MM.1S (cell line): ENCODE results near the gene NEXN.

Experiments used
- DNase-seq: peaks from one replicate; pipeline ENCODE4 v3.0.0-alpha.2; 2015
- H2AFZ ChIP-seq: fragments of 300-600 bp; sonication (generic); 2 replicates; pipeline ENCODE4 v1.6.0; 2016; ENCODE audit warnings: antibody characterized with exemption, low read length
- H3F3A ChIP-seq: fragments of 300-600 bp; sonication (generic); 2 replicates; pipeline ENCODE4 v1.6.1; 2016; ENCODE audit warnings: mild to moderate bottlenecking, antibody characterized with exemption, low read length, moderate library complexity, mixed read lengths; ENCODE audit not compliant: insufficient read depth
- H3K27ac ChIP-seq: fragments of 300-600 bp; sonication (generic); 2 replicates; pipeline ENCODE4 v1.5.1; 2016; ENCODE audit warnings: mild to moderate bottlenecking, low read length
- H3K27me3 ChIP-seq: fragments of 300-600 bp; sonication (generic); replicated peaks from 2 replicates; pipeline ENCODE4 v1.6.0; 2016; ENCODE audit warnings: low read length; ENCODE audit not compliant: insufficient read depth
- H3K36me3 ChIP-seq: fragments of 300-600 bp; sonication (generic); replicated peaks from 2 replicates; pipeline ENCODE4 v1.6.1; 2016; ENCODE audit warnings: mild to moderate bottlenecking, low read length, mixed read lengths; ENCODE audit not compliant: insufficient read depth
- H3K4me1 ChIP-seq: fragments of 300-600 bp; sonication (generic); 2 replicates; pipeline ENCODE4 v1.6.1; 2016; ENCODE audit warnings: low read length, mixed read lengths
- H3K4me2 ChIP-seq: fragments of 300-600 bp; sonication (generic); 2 replicates; pipeline ENCODE4 v1.6.0; 2016; ENCODE audit warnings: low read depth, low read length
- H3K4me3 ChIP-seq: fragments of 300-600 bp; sonication (generic); 2 replicates; pipeline ENCODE4 v1.5.1; 2016; ENCODE audit warnings: low read length, mixed read lengths
- H3K79me2 ChIP-seq: fragments of 300-600 bp; sonication (generic); 2 replicates; pipeline ENCODE4 v1.6.1; 2016; ENCODE audit warnings: mixed run types, low read length, mixed read lengths
- H3K9ac ChIP-seq: fragments of 300-600 bp; sonication (generic); 2 replicates; pipeline ENCODE4 v1.6.1; 2016; ENCODE audit warnings: low read length, mixed read lengths
- H3K9me2 ChIP-seq: fragments of 300-600 bp; sonication (generic); replicated peaks from 2 replicates; pipeline ENCODE4 v1.6.1; 2016; ENCODE audit warnings: mild to moderate bottlenecking, low read length, mixed read lengths; ENCODE audit not compliant: insufficient read depth
- H3K9me3 ChIP-seq: fragments of 300-600 bp; sonication (generic); replicated peaks from 2 replicates; pipeline ENCODE4 v1.6.1; 2016; ENCODE audit warnings: mild to moderate bottlenecking, low read length, mixed read lengths; ENCODE audit not compliant: insufficient read depth
- H4K20me1 ChIP-seq: fragments of 300-600 bp; sonication (generic); 2 replicates; pipeline ENCODE4 v1.6.1; 2016; ENCODE audit warnings: mild to moderate bottlenecking, low read length, moderate library complexity, mixed read lengths; ENCODE audit not compliant: insufficient read depth
- EZH2 ChIP-seq: fragments of 300-600 bp; sonication (generic); optimal IDR thresholded peaks from 2 replicates; pipeline ENCODE3; 2017; ENCODE audit warnings: low read depth, mild to moderate bottlenecking, antibody characterized with exemption, low read length, mixed read lengths
- EZH2phosphoT487 ChIP-seq: fragments of 300-600 bp; sonication (generic); IDR thresholded peaks from 2 replicates; pipeline ENCODE4 v1.6.1; 2018; ENCODE audit warnings: antibody characterized with exemption, low read length
- TF ChIP-seq, protein P1 (sequence below): fragments of 300-600 bp; sonication (generic); IDR thresholded peaks from 2 replicates; pipeline ENCODE4 v1.5.1; 2016; ENCODE audit warnings: antibody characterized with exemption, low read length, mixed read lengths

NEXN gene

DNA sequence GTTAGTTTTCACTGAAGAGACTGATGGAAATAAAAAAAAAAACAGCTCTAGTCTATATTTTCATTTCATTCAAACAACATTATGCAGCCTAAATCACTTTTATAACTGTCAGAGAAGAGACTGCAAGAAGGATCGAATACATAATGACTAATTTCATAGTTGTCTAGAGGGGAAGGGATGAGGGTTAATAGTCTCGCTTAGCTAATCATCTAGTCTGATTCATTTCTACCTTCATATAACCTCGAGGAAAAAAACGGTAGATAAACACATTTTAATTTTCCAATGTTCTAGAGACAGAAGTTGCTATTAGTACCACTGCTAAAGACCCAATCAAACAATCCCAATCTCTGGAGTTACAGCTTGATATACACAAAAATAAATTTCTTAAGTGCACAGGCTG is 87.0 kb downstream of the NEXN start:
- H3K4me3 ChIP-seq: no peak overlapping the region
- H4K20me1 ChIP-seq: peaks cover 74% of the 10 kb centered on the region

DNA sequence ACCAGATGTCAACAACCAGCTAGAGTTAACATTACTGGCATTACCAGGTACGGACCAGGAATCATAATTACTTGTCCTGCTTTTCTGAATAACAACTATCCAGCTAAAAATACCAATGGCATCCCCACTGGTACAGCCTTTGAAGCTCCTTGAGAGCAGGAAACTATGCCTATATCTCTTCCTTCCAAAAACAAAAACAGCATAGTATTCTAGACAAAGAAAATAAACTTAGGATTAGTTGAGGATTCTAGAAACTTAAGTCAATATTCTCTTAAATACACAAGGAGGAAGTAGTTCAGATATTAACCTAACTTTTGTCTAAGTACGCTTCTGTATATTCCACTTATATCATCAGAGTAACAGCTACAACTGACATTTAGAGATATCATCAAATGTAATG is 87.5 kb downstream of the NEXN start:
- TF ChIP-seq, protein P1, sequence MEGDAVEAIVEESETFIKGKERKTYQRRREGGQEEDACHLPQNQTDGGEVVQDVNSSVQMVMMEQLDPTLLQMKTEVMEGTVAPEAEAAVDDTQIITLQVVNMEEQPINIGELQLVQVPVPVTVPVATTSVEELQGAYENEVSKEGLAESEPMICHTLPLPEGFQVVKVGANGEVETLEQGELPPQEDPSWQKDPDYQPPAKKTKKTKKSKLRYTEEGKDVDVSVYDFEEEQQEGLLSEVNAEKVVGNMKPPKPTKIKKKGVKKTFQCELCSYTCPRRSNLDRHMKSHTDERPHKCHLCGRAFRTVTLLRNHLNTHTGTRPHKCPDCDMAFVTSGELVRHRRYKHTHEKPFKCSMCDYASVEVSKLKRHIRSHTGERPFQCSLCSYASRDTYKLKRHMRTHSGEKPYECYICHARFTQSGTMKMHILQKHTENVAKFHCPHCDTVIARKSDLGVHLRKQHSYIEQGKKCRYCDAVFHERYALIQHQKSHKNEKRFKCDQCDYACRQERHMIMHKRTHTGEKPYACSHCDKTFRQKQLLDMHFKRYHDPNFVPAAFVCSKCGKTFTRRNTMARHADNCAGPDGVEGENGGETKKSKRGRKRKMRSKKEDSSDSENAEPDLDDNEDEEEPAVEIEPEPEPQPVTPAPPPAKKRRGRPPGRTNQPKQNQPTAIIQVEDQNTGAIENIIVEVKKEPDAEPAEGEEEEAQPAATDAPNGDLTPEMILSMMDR: no peak
- TF ChIP-seq EZH2phosphoT487 (no peak), EZH2 (no peak)
- H3K4me1 ChIP-seq: peaks cover 20% of the 10 kb centered on the region

More for the DNA sequence above, 87.0 kb downstream of the NEXN start:
- Histone ChIP-seq H3K4me2 (peak overlapping the region; percentile 84), H3K9me2 (no peaks in the 10 kb centered on the region), H3K4me1 (peaks cover 20% of the 10 kb centered on the region), H3K79me2 (peaks cover 95% of the 10 kb centered on the region), H3K9me3 (no peaks in the 10 kb centered on the region), H3K36me3 (peaks cover 6% of the 10 kb centered on the region; the same call in 1 of the 2 replicates), H3K9ac (no peak overlapping the region), H3K27ac (no peak overlapping the region), H3F3A (peaks cover 21% of the 10 kb centered on the region), H2AFZ (no peak overlapping the region), H3K27me3 (no peaks in the 10 kb centered on the region)
- DNase-seq: no peak
- TF ChIP-seq EZH2phosphoT487 (no peak), EZH2 (no peak)
- TF ChIP-seq, protein P1: no peak

DNA sequence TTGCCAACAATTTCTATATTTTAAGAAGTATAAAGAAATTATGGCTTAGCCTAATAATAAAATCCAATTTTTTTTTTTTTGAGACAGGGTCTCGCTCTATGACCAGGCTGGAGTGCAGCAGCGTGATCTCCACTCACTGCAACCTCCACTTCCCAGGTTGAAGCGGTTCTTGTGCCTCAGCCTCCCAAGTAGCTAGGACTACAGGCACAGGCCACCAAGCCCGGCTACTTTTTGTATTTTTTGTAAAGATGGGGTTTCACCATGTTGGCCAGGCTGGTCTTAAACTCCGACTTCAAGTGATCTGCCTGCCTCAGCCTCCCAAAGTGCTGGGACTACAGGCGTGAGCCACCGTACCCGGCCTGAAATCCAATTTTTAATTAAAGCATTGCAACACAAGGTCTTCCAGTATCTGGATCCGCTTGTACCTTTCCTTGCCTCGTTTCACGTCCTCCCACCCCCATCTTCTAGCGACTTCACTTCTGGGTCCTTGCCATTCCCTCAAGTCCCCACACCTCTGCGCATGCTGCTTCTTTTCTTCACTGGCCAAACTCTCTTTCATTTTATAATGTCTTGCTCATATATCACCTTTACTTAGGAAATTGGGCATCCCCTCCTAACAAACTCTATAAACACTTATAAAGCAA is 88.1 kb downstream of the NEXN start:
- DNase-seq: no peak
- no peaks in the 10 kb centered on the region for H3K9me2 ChIP-seq
- peaks cover 95% of the 10 kb centered on the region for H3K79me2 ChIP-seq
- peaks cover 21% of the 10 kb centered on the region for H3F3A ChIP-seq
- no peak overlapping the region for H2AFZ ChIP-seq
- H3K4me2 ChIP-seq: peak overlapping the region; percentile 84
- TF ChIP-seq EZH2phosphoT487 (no peak), EZH2 (no peak)
- TF ChIP-seq, protein P1: no peak
- H3K27me3 ChIP-seq: no peaks in the 10 kb centered on the region
- no peaks in the 10 kb centered on the region for H3K9me3 ChIP-seq
- H4K20me1 ChIP-seq: peaks cover 63% of the 10 kb centered on the region
- no peak overlapping the region for H3K27ac ChIP-seq
- peaks cover 20% of the 10 kb centered on the region for H3K4me1 ChIP-seq
- H3K4me3 ChIP-seq: peak overlapping the region; percentile 82
- H3K9ac ChIP-seq: peak overlapping the region; percentile 98; the same call in 1 of the 2 replicates
- peaks cover 6% of the 10 kb centered on the region; the same call in 1 of the 2 replicates for H3K36me3 ChIP-seq

More for the DNA sequence above, 87.5 kb downstream of the NEXN start:
- Histone ChIP-seq H4K20me1 (peaks cover 69% of the 10 kb centered on the region), H3K9me2 (no peaks in the 10 kb centered on the region), H3K4me3 (peak overlapping the region; percentile 82), H3K27me3 (no peaks in the 10 kb centered on the region), H3K9me3 (no peaks in the 10 kb centered on the region), H3F3A (peaks cover 21% of the 10 kb centered on the region), H2AFZ (no peak overlapping the region), H3K4me2 (peak overlapping the region; percentile 84), H3K79me2 (peaks cover 95% of the 10 kb centered on the region), H3K36me3 (peaks cover 6% of the 10 kb centered on the region; the same call in 1 of the 2 replicates), H3K9ac (no peak overlapping the region; the same call in 1 of the 2 replicates), H3K27ac (no peak overlapping the region)
- DNase-seq: no peak
